Stomach smooth muscle (tissue), 2 donors: ENCODE data around the gene PAWR.

Source experiments
- H3K27ac ChIP-seq: one replicate; pipeline ENCODE4 v1.7.0; 2013; ENCODE audit warnings: mild to moderate bottlenecking, low read length, inconsistent platforms
- H3K27me3 ChIP-seq, 2 donors: one replicate each; pipeline ENCODE4 v1.7.0; 2013; ENCODE audit warnings: low read length in 2 of 2; ENCODE audit not compliant: insufficient read depth in 2 of 2, control insufficient read depth in 1 of 2
- H3K36me3 ChIP-seq, 2 donors: one replicate each; pipeline ENCODE4 v1.7.0; 2013; ENCODE audit warnings: low read length in 2 of 2; ENCODE audit not compliant: control insufficient read depth in 2 of 2, insufficient read depth in 2 of 2
- H3K4me1 ChIP-seq: one replicate; pipeline ENCODE4 v1.7.0; 2013; ENCODE audit warnings: low read length; ENCODE audit not compliant: control insufficient read depth, insufficient read depth
- H3K4me3 ChIP-seq, 2 donors: one replicate each; pipeline ENCODE4 v1.7.0; 2013; ENCODE audit warnings: low read length in 2 of 2
- H3K9ac ChIP-seq, 2 donors: one replicate each; pipeline ENCODE4 v1.7.0; 2013; ENCODE audit warnings: low read length in 2 of 2, mild to moderate bottlenecking in 1 of 2
- H3K9me3 ChIP-seq, 2 donors: one replicate each; pipeline ENCODE4 v1.7.0; 2013; ENCODE audit warnings: low read length in 2 of 2; ENCODE audit not compliant: control insufficient read depth in 2 of 2
- donor health status: healthy.
- donor health status: Pancreatic carcinoma.

The PAWR gene

DNA sequence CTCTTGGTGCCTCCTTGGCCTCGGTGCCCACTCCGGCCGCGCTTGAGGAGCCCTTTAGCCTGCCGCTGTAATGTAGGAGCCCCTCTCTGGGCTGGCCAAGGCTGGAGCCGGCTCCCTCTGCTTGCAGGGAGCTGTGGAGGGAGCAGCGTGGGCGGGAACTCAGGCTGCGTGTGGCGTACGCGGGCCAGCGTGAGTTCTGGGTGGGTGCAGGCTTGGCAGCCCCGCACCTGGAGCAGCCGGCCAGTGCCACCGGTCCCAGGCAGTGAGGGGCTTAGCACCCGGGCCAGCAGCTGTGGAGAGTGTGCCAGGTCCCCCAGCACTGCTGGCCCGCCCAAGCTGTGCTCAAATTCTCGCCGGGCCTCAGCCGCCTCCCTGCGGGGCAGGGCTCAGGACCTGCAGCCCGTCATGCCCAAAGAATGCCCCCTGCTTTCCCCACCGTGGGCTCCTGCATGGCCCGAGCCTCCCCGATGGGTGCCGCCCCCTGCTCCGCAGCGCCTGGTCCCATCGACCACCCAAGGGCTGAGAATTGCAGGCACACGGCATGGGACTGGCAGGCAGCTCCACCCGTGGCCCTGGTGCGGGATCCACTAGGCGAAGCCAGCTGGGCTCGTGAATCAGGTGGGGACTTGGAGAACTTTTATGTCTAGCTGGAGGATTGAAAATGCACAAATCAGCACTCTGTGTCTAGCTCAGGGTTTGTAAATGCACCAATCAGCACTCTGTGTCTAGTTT, 129.2 kb downstream of the PAWR start:
- no peak overlapping the region for H3K27ac ChIP-seq
- no peak overlapping the region for H3K4me3 ChIP-seq
- peaks cover 7% of the 10 kb centered on the region for H3K4me1 ChIP-seq
- H3K9ac ChIP-seq: no peak overlapping the region
- no peaks in the 10 kb centered on the region for H3K36me3 ChIP-seq
- no peaks in the 10 kb centered on the region for H3K27me3 ChIP-seq
- H3K9me3 ChIP-seq: no peaks in the 10 kb centered on the region

DNA sequence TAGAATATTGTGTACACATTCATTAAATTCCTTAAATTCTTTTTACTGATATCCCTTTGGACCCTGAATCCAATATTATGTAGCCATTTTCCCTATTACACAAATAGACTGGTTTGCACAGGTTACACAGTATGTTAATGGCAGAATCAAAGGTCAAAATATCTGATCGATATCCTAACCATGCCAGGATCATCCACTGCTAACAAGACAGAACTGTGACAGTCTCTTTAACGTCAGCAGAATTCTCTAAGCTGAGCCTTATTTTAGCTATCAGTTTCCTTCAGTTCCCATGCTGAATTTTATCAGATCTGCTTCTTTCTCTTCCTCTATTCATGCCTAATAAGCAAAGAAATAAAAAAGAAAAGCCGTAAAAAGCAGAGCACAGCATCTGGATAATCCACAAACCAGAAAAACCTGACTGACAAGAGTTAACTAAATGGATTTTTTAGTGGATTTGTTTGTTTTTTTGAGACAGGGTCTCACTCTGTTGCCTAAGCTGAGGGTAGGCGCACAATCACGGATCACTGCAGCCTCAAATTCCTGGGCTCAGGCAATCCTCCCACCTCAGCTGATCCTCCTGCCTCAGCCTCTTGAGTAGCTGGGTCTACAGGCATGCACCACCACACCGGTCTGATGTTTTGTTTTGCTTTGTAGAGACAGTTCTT, 130.4 kb downstream of the PAWR start:
- Histone ChIP-seq H3K4me3 (no peak overlapping the region), H3K36me3 (no peaks in the 10 kb centered on the region), H3K9ac (no peak overlapping the region), H3K9me3 (no peaks in the 10 kb centered on the region), H3K27ac (no peak overlapping the region), H3K27me3 (no peaks in the 10 kb centered on the region), H3K4me1 (peaks cover 7% of the 10 kb centered on the region)

DNA sequence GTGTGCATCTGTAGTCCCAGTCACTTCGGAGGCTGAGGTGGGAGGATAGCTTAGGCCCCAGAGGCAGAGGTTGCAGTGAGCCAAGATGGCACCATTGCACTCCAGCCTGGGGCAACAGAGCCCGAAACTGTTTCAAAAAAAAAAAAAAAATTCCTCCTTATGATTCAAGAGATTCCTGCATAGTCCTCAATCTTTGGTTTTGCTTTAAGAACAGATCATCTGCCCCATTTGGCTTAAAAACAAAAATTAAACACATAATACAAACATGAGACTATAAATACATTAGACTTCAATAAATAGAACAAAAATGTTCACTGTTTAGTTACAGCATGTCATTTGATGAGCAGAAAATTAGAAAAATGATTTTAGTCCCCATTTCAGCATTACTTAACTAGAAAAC, 131.2 kb downstream of the PAWR start:
- Histone ChIP-seq H3K36me3 (no peaks in the 10 kb centered on the region), H3K4me1 (peaks cover 7% of the 10 kb centered on the region), H3K9ac (no peak overlapping the region), H3K9me3 (no peaks in the 10 kb centered on the region), H3K27me3 (no peaks in the 10 kb centered on the region), H3K4me3 (no peak overlapping the region), H3K27ac (no peak overlapping the region)

DNA sequence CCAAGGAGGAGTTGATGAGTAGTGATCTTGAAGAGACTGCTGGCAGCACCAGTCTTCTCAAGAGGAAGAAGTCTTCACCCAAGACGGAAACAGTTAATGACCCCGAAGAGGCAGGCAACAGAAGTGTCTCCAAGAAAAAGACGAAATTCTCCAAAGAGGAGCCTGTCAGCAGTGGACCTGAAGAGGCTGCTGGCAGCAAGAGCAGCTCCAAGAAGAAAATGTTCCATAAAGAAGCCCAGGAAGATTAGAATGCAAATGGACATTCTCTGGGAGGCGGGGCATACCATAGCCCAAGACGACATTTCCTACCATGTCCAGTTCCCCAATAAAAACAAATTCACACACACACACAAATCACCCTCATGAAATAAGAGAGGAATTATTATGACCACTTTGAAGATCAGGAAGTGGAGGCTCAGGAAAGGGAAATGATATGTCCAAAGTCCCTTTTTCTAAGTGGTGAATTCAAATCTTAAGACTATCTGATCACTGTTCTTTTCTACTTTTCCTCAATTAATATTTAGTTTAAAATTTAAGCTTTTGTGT, 131.8 kb downstream of the PAWR start:
- H3K4me3 ChIP-seq: no peak overlapping the region
- peaks cover 7% of the 10 kb centered on the region for H3K4me1 ChIP-seq
- H3K9me3 ChIP-seq: no peaks in the 10 kb centered on the region
- H3K9ac ChIP-seq: no peak overlapping the region
- H3K27ac ChIP-seq: no peak overlapping the region
- H3K27me3 ChIP-seq: no peaks in the 10 kb centered on the region
- H3K36me3 ChIP-seq: no peaks in the 10 kb centered on the region

DNA sequence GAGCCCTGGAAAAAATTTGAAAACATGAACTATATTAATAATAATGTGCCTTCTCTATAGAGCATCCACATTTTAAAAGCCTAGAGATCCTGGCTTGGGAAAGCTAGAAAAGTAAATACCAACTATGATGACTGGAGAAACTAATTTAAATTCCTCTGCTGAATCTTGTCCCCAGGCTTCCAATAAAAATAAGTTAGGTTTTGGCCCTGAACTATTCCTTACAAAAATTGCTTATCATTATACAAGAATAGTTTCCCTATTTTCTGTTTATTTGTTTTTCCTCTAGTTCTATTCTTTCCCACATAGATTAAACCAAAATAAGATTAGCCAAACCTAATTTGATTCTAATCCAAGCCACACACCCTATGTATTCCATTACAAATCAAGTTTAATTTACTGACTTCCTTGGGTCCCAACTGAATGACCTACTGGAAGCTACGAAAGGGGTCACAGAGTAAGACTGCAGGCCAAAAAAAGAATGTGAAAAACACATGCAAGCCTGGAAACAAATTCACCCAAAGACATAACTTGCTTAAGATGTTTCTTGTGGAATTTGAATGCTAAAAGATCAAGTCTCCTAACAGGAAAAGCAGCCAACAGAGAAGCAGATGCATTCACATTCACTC, 133.0 kb downstream of the PAWR start:
- Histone ChIP-seq H3K27me3 (no peaks in the 10 kb centered on the region), H3K36me3 (no peaks in the 10 kb centered on the region), H3K27ac (no peak overlapping the region), H3K4me1 (peaks cover 7% of the 10 kb centered on the region), H3K9me3 (no peaks in the 10 kb centered on the region), H3K4me3 (no peak overlapping the region), H3K9ac (no peak overlapping the region)

DNA sequence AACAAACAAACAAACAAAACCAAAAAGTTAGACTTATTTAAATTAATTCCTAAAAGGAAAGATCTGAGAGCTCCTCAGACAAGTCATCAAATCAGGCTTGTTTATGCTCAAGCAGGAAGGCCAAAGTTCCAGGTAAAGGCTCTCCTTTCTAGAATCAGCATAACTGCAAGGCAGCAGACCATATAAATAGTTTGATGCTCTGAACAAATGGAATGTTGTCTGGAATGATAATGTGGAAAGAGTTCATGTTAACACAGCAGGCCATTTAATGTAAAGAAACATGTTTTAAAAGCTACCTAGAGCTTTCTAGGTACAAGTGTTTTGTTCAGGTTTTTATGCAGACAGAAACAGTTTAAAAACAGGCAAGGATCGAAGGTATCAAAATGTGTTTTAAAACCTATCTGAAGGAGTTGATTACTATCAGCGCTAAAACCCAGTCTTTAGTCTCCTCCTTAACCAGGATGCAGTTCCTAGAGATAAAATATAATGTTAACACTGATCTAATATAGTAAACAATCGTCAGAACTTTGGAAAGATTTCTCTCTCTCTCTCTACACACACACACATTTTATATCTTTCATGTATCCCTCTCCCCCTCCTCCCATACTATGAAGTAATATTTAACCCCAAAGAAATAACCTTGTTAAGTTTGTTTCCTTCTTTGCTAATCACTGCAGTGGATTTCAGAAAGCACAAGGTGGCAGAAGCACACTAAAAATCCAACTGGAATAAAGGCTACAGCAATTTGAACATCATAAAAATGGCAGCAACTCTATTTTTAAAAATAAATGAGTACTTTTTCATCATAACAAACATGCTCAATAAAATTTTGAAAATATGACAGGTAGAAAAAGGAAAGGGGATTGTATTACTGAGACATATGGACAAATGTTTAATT, 135.5 kb downstream of the PAWR start:
- no peaks in the 10 kb centered on the region for H3K36me3 ChIP-seq
- H3K9me3 ChIP-seq: no peaks in the 10 kb centered on the region
- H3K27me3 ChIP-seq: no peaks in the 10 kb centered on the region
- peaks cover 9% of the 10 kb centered on the region for H3K4me1 ChIP-seq
- no peak overlapping the region for H3K27ac ChIP-seq
- no peak overlapping the region for H3K9ac ChIP-seq
- no peak overlapping the region for H3K4me3 ChIP-seq

DNA sequence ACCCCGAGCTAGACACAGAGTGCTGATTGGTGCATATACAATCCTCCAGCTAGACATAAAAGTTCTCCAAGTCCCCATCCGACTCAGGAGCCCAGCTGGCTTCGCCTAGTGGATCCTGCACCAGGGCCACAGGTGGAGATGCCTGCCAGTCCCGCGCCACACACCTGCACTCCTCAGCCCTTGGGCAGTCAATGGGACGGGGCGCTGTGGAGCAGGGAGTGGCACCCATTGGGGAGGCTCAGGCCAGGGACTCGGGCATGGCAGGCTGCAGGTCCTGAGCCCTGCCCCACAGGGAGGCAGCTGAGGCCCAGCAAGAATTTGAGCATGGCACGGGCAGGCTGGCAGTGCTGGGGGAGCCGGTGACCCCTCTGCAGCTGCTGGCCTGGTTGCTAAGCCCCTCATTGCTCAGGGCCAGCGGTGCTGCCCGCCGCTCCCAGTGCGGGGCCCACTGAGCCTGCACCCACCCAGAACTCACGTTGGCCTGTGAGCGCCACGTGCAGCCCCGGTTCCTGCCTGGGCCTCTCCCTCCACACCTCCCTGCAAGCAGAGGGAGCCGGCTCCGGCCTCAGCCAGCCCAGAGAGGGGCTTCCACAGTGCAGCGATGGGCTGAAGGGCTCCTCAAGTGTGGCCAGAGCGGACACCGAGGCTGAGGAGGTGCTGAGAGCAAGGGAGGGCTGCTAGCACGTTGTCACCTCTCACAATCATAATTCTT, 136.7 kb downstream of the PAWR start:
- H3K9me3 ChIP-seq: no peaks in the 10 kb centered on the region
- H3K36me3 ChIP-seq: no peaks in the 10 kb centered on the region
- no peaks in the 10 kb centered on the region for H3K27me3 ChIP-seq
- H3K4me1 ChIP-seq: peaks cover 9% of the 10 kb centered on the region
- no peak overlapping the region for H3K9ac ChIP-seq
- no peak overlapping the region for H3K4me3 ChIP-seq
- no peak overlapping the region for H3K27ac ChIP-seq

DNA sequence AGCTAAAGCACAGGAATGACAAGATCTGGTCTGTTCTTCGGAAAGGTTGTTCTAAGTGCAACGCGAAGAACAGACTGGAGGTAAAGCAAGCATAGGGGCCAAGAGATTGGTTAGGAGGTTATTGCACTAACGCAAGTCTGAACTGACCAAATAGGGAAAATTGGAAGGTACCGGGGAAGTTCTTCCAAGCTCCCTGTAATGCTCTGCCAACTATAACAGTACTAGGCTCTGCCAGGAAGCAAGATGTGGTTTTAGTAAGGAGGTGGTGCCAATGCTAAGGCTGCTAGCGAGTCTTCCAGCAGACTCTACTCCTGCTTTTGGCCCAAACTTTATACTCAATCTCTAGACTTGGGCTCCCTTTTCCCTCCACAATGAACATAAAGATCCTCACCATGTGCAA, 138.6 kb downstream of the PAWR start:
- H3K9me3 ChIP-seq: no peaks in the 10 kb centered on the region
- H3K36me3 ChIP-seq: no peaks in the 10 kb centered on the region
- H3K4me1 ChIP-seq: peaks cover 13% of the 10 kb centered on the region
- H3K9ac ChIP-seq: no peak overlapping the region
- no peaks in the 10 kb centered on the region for H3K27me3 ChIP-seq
- no peak overlapping the region for H3K27ac ChIP-seq
- H3K4me3 ChIP-seq: no peak overlapping the region

DNA sequence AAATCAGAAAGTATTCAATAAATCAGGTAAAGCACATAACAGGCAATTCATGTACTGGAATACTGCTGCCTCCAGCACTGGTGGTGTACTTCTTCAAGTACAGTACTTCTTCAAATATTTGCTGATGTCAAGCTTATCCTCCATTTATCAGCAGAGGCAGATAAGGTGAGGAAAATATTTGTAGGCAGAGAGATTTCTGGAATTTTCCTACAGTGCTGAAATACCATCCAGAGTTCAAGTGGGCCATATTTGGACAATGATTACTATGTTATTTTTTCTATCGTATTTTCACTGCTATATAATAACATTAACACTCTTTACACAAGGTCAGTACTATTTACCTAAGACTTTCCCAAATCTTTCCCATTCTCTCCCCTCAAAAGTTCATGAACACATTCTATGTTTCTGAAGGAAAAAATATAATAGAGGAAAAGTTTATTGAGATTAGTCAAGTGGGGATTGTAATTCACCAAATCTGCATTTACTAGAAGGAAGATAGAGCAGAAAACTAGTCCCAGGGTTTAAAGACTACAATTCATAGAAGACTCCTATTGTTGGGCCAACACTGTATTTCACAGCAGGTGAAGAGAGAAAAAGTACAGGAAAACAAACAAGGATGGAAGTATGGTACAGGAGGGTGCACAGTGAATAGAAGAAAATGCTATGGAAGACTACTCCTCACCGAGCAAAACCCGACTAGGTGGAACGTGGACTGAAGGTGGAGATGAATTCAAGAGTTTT, 141.1 kb downstream of the PAWR start:
- Histone ChIP-seq H3K27ac (no peak overlapping the region), H3K36me3 (no peaks in the 10 kb centered on the region), H3K27me3 (no peaks in the 10 kb centered on the region), H3K4me3 (no peak overlapping the region), H3K9me3 (no peaks in the 10 kb centered on the region), H3K4me1 (peaks cover 8% of the 10 kb centered on the region), H3K9ac (no peak overlapping the region)
